Measurements from ENCODE around the gene SUPT3H. TPM values are rescaled to one million over a fixed set of nuclear protein-coding genes. Genes with fewer than 3 reads are reported as not detected.

SUPT3H gene
- total RNA-seq, 6 experiments from 2014 or later = 0.95 to 2.8 (median 2.0) TPM

- H3K9me3 ChIP-seq = no peaks in the 10 kb centered on the region
- H3K27me3 ChIP-seq = no peaks in the 10 kb centered on the region
- intact Hi-C loops (cut with DNase I) = no loop called here
- no peak overlapping the region for H3K4me3 ChIP-seq
- no peak for TF ChIP-seq POLR2A (IDR thresholded peaks at IDR 0.05)
- TF ChIP-seq, protein P1, sequence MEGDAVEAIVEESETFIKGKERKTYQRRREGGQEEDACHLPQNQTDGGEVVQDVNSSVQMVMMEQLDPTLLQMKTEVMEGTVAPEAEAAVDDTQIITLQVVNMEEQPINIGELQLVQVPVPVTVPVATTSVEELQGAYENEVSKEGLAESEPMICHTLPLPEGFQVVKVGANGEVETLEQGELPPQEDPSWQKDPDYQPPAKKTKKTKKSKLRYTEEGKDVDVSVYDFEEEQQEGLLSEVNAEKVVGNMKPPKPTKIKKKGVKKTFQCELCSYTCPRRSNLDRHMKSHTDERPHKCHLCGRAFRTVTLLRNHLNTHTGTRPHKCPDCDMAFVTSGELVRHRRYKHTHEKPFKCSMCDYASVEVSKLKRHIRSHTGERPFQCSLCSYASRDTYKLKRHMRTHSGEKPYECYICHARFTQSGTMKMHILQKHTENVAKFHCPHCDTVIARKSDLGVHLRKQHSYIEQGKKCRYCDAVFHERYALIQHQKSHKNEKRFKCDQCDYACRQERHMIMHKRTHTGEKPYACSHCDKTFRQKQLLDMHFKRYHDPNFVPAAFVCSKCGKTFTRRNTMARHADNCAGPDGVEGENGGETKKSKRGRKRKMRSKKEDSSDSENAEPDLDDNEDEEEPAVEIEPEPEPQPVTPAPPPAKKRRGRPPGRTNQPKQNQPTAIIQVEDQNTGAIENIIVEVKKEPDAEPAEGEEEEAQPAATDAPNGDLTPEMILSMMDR (IDR thresholded peaks at IDR 0.05) = no peak
- ATAC-seq (no peak), DNase-seq (no peak)
- 69% methylated on average over 2 of the region's 2 CpGs for WGBS (ENCODE audit: insufficient coverage, low coverage, low lambda C conversion rate, missing lambda C conversion rate)
- no peaks in the 10 kb centered on the region for H3K36me3 ChIP-seq
- no peaks in the 10 kb centered on the region for H3K4me1 ChIP-seq
- H3K27ac ChIP-seq = no peak overlapping the region
These were observed 552.5 kb downstream of the SUPT3H start for GRCh38 chr6:44825273-44825672.

- DNase-seq (no peak), ATAC-seq (no peak)
- H3K9me3 ChIP-seq = no peaks in the 10 kb centered on the region
- H3K27me3 ChIP-seq = no peaks in the 10 kb centered on the region
- no peaks in the 10 kb centered on the region for H3K4me1 ChIP-seq
- H3K36me3 ChIP-seq = no peaks in the 10 kb centered on the region
- TF ChIP-seq, protein P1 (IDR thresholded peaks at IDR 0.05) = no peak
- TF ChIP-seq POLR2A (IDR thresholded peaks at IDR 0.05) = no peak
- intact Hi-C loops (cut with DNase I) = no loop called here
- no peak overlapping the region for H3K27ac ChIP-seq
- H3K4me3 ChIP-seq = no peak overlapping the region
These were observed 553.2 kb downstream of the SUPT3H start for GRCh38 chr6:44824567-44824966.

DNA sequence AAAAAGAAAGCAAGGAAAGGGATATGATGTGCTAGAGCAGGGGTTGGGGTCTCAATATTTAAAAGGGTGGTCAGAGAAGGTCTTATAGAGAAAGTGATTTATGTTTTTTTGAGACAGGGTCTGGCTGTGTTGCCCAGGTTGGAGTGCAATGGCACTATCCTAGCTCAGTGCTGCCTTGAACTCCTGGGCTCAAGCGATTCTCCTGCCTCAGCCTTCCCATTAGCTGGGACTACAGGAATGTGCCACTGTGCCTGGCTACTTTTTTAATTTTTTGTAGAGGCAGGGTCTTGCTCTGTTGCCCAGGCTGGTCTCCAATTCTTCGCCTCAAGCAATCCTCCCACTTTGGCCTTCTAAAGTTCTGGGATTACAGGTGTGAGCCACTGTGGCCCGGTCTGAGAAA, 557.0 kb downstream of the SUPT3H start:
- intact Hi-C loops (cut with DNase I) = no loop called here
- H3K4me3 ChIP-seq = no peak overlapping the region
- 100% methylated on average over 1 of the region's 3 CpGs for WGBS (ENCODE audit: insufficient coverage, low coverage, low lambda C conversion rate, missing lambda C conversion rate)

DNA sequence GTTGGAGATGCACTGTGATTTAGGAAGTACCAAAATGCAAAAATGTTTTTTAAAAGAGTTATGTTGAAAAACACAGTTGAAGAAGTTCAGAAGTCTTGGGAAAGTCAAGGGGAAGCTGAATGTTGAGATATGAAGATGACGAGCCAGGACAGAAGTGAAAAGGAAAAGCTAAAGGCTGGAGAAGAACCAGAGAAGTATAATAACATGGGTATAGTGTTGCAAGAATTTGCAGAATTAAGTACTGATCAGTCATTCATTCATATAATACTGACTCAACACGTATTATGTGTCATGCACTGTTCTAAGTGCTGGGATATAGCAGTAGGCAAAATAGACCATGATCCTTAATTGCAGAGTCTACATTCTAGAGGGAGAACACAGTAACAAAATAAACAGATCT, 557.4 kb downstream of the SUPT3H start:
- H3K27ac ChIP-seq = no peak overlapping the region
- no peak for TF ChIP-seq POLR2A (IDR thresholded peaks at IDR 0.05)
- TF ChIP-seq, protein P1 (IDR thresholded peaks at IDR 0.05) = no peak
- ATAC-seq (peak in 1 of 4 donors; percentile 39), DNase-seq (no peak)
- H3K27me3 ChIP-seq = no peaks in the 10 kb centered on the region
- H3K36me3 ChIP-seq = no peaks in the 10 kb centered on the region
- 60% methylated on average over 2 of the region's 2 CpGs for WGBS (ENCODE audit: insufficient coverage, low coverage, low lambda C conversion rate, missing lambda C conversion rate)
- H3K9me3 ChIP-seq = no peaks in the 10 kb centered on the region
- no peak overlapping the region for H3K4me3 ChIP-seq
- intact Hi-C loops (cut with DNase I) = no loop called here
- no peaks in the 10 kb centered on the region for H3K4me1 ChIP-seq

More for the DNA sequence above, 557.0 kb downstream of the SUPT3H start:
- H3K4me1 ChIP-seq = no peaks in the 10 kb centered on the region
- no peaks in the 10 kb centered on the region for H3K9me3 ChIP-seq
- no peaks in the 10 kb centered on the region for H3K36me3 ChIP-seq
- H3K27me3 ChIP-seq = no peaks in the 10 kb centered on the region
- DNase-seq (no peak), ATAC-seq (no peak)
- TF ChIP-seq POLR2A (IDR thresholded peaks at IDR 0.05) = no peak
- H3K27ac ChIP-seq = no peak overlapping the region

- H3K36me3 ChIP-seq = no peaks in the 10 kb centered on the region
- no peak overlapping the region for H3K27ac ChIP-seq
- TF ChIP-seq POLR2A (IDR thresholded peaks at IDR 0.05) = no peak
- TF ChIP-seq, protein P1 (IDR thresholded peaks at IDR 0.05) = no peak
- no peaks in the 10 kb centered on the region for H3K27me3 ChIP-seq
- H3K9me3 ChIP-seq = no peaks in the 10 kb centered on the region
- no peak overlapping the region for H3K4me3 ChIP-seq
- intact Hi-C loops (cut with DNase I) = no loop called here
- H3K4me1 ChIP-seq = no peaks in the 10 kb centered on the region
- no peak for ATAC-seq
- DNase-seq = no peak
These were observed 566.3 kb downstream of the SUPT3H start for GRCh38 chr6:44811456-44811855.

All from right lobe of liver (tissue), 6 donors.